Astrocyte (in vitro differentiated cells and primary cell): ENCODE results near the gene OR10A7.

Experiments used
- EZH2 ChIP-seq: IDR thresholded peaks from 2 replicates; pipeline ENCODE4 v1.6.1; 2012; ENCODE audit warnings: mild to moderate bottlenecking, low read length, inconsistent platforms; ENCODE audit not compliant: insufficient read depth
- TF ChIP-seq, protein P1 (sequence below): IDR thresholded peaks from 2 replicates; pipeline ENCODE4 v1.5.1; 2011; ENCODE audit warnings: low read depth, mild to moderate bottlenecking, inconsistent platforms, low read length, moderate library complexity; ENCODE audit not compliant: insufficient read depth

DNA sequence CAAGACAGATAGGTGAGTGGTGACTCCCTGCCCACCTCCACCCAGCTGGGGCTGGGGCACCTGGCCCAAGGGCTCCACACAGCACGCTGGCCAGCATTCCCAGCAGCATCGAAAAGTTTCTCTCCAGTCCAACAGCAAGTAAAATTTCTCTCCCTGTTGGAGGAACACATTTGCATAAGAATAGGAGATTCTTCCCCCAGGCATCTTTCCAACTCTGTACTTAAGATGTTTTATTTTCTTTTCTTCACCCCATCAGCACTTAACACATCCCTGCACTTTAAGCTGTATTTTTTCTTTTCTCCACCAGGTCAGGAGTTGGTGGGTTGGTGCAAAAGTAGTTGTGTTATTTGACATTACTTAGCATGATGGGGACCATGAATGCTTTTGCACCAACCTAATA, 47.4 kb upstream of the OR10A7 start:
- TF ChIP-seq, protein P1, sequence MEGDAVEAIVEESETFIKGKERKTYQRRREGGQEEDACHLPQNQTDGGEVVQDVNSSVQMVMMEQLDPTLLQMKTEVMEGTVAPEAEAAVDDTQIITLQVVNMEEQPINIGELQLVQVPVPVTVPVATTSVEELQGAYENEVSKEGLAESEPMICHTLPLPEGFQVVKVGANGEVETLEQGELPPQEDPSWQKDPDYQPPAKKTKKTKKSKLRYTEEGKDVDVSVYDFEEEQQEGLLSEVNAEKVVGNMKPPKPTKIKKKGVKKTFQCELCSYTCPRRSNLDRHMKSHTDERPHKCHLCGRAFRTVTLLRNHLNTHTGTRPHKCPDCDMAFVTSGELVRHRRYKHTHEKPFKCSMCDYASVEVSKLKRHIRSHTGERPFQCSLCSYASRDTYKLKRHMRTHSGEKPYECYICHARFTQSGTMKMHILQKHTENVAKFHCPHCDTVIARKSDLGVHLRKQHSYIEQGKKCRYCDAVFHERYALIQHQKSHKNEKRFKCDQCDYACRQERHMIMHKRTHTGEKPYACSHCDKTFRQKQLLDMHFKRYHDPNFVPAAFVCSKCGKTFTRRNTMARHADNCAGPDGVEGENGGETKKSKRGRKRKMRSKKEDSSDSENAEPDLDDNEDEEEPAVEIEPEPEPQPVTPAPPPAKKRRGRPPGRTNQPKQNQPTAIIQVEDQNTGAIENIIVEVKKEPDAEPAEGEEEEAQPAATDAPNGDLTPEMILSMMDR, result no peak
- no peak for TF ChIP-seq EZH2
